Measurements from ENCODE around the gene MSH5. TPM values are rescaled to one million over a fixed set of nuclear protein-coding genes. Genes with fewer than 3 reads are reported as not detected.

Gene MSH5
- total RNA-seq, 2 donors from 2014 or later, result 78.9 to 82.6 TPM

GRCh38 chr6:31732029-31732428 is 7.8 kb upstream of the MSH5 start:
- H3K9me3 Mint-ChIP-seq, result no peaks in the 10 kb centered on the region
- no peaks in the 10 kb centered on the region for H3K27me3 Mint-ChIP-seq
- H3K36me3 Mint-ChIP-seq (ENCODE audit: low read depth), result peaks cover 88% of the 10 kb centered on the region
- ATAC-seq (replicated peaks), result no peak
- peak overlapping the region; percentile 77 for H3K4me3 Mint-ChIP-seq
- H3K4me1 Mint-ChIP-seq, result peaks cover 19% of the 10 kb centered on the region
- H3K27ac Mint-ChIP-seq, result no peak overlapping the region

GRCh38 chr6:31733734-31734133 is 6.1 kb upstream of the MSH5 start:
- Mint-ChIP-seq H3K4me3 (peak overlapping the region; percentile 98), H3K36me3 (ENCODE audit: low read depth) (peaks cover 81% of the 10 kb centered on the region), H3K4me1 (peaks cover 33% of the 10 kb centered on the region), H3K27ac (peak overlapping the region; percentile 68), H3K27me3 (no peaks in the 10 kb centered on the region), H3K9me3 (no peaks in the 10 kb centered on the region)
- ATAC-seq (replicated peaks), result no peak

- Mint-ChIP-seq H3K4me1 (peaks cover 36% of the 10 kb centered on the region), H3K36me3 (ENCODE audit: low read depth) (peaks cover 75% of the 10 kb centered on the region), H3K27me3 (no peaks in the 10 kb centered on the region), H3K4me3 (peak overlapping the region; percentile 98), H3K27ac (peak overlapping the region; percentile 94), H3K9me3 (no peaks in the 10 kb centered on the region)
- no peak for ATAC-seq (replicated peaks)
Measured at GRCh38 chr6:31734247-31734820, 5.5 kb upstream of the MSH5 start.

DNA sequence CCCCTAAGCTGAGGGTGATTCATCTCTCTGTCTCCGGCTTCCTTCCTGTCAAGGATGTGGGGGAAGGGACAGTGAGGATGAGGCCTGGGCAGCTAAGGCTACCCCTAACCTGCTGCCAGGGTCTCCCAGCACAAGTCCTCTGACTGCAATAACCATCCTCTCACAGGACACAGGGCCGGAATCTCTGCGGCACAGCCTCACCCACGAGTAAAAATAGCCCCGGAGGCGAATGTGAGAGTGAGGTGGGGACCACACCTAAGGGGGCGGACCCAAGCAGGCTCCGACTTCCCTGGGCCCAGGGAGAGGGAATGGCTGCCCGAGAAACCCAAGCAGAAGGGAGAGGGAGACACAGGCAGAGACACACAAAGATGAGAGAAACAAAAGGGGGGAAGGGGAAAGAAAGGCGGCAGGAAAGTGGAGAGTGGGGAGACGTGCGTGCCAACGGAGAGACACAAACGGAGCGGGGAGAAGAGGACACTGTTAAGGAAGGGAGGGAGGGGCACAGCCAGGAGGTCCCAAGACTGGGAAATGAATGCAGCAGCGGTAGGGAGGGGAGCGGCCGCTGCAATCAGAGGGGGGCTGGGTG is 4.9 kb upstream of the MSH5 start:
- peak; percentile 53 for ATAC-seq (replicated peaks)
- Mint-ChIP-seq H3K4me1 (peaks cover 40% of the 10 kb centered on the region), H3K4me3 (peak overlapping the region; percentile 98), H3K36me3 (ENCODE audit: low read depth) (peaks cover 74% of the 10 kb centered on the region), H3K27me3 (no peaks in the 10 kb centered on the region), H3K27ac (peak overlapping the region; percentile 94), H3K9me3 (no peaks in the 10 kb centered on the region)

- Mint-ChIP-seq H3K4me3 (peak within 1 kb of the TSS; percentile 98), H3K9me3 (no peaks in the 10 kb centered on the region), H3K4me1 (peaks cover 39% of the 10 kb centered on the region), H3K36me3 (ENCODE audit: low read depth) (peaks cover 74% of the 10 kb centered on the region), H3K27ac (peak within 1 kb of the TSS; percentile 94), H3K27me3 (no peaks in the 10 kb centered on the region)
- peak; percentile 59 for ATAC-seq (replicated peaks)
Measured at GRCh38 chr6:31736021-31736767, 3.6 kb upstream of the MSH5 start, which contains the start of gene CLIC1. Gene CLIC1, minus strand, starts transcription at chr6:31736530. Its CDS starts 230 bp downstream, at chr6:31736300.

- peaks cover 74% of the 10 kb centered on the region for H3K36me3 Mint-ChIP-seq (ENCODE audit: low read depth)
- H3K9me3 Mint-ChIP-seq, result no peaks in the 10 kb centered on the region
- no peaks in the 10 kb centered on the region for H3K27me3 Mint-ChIP-seq
- ATAC-seq (replicated peaks), result no peak
- peak overlapping the region; percentile 98 for H3K4me3 Mint-ChIP-seq
- H3K27ac Mint-ChIP-seq, result peak overlapping the region; percentile 94
- H3K4me1 Mint-ChIP-seq, result peaks cover 40% of the 10 kb centered on the region
Measured at GRCh38 chr6:31736768-31737314, 3.0 kb upstream of the MSH5 start.

DNA sequence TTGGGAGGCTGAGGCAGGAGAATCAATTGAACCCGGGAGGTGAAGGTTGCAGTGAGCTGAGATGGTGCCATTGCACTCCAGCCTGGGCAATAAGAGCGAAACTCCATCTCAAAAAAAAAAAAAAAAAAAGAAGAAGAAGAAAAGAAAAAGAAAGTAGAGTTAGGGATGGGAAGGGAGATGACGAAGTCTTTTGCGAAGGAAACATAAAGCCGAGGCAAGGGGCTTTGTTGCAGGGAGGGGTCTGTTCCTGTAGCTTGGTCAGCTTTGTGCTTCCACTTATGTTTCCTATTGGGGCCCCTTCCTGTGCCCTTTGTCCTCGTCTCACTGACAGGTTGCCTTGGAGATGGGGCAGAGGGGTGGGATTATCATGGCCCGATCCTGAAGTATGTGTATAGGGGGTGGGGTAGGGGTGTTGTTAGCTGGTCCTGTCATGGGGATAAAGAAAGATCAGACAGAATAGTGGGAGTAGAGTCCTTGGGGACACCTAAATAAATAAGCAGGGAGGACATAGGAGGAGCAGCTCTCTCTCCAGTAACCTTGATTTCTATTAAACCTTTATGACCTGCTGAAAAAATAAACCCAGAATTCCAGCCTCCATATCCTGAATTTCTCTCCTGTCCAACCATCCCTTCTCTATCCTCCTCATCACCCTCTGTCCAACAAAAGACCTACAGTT is 2.4 kb upstream of the MSH5 start:
- Mint-ChIP-seq H3K27ac (peak overlapping the region; percentile 94), H3K9me3 (no peaks in the 10 kb centered on the region), H3K27me3 (no peaks in the 10 kb centered on the region), H3K36me3 (ENCODE audit: low read depth) (peaks cover 74% of the 10 kb centered on the region), H3K4me1 (peaks cover 40% of the 10 kb centered on the region), H3K4me3 (peak overlapping the region; percentile 98)
- ATAC-seq (replicated peaks), result no peak

DNA sequence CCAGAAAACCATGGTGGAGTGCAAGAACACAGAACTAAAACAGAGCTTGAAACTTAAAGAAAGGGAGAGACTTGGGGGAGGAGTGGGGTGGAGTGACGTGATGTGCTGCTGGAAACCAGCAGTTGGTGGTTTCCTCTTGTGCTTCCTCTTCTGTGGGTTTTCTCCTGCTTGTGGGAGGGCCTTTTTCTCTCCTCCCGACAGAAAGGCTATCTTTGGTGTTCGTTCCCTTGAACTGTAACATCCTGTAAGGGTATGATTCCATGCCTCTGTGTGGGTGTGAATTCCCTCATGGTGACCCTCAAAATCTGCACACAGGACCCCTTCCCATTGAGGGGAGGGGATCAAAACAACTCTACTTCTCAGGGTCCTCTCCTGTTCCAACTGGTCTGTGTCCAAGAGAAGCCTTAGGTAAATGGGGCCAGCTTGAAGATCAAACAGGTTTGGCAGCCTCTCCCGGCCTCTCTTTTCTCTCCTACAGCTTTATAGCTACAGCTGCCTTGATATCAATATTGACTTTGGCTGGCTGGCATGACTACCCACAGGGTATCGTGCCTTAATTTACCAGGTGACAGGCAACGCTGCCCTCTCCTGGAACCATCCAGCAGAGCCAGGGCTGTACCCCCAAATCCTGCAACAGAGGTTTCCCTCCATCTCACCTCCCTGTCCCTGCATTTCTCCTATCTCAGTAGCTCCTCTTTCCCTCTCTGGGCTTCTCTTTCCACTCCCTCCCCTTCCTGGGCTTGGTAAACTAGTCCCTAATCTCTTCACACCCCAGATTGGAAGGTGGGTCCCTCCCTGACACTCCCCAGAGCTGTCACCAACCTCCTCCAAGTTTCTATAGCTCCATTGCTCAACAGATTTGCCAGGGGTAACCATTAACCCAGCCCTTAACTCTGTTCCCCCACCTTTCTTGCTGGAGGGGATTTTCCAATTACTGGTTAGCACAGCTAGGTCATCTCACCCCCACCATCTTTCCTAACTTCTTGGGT is 1.5 kb upstream of the MSH5 start:
- Mint-ChIP-seq H3K4me3 (peak overlapping the region; percentile 98), H3K27ac (peak overlapping the region; percentile 94), H3K27me3 (no peaks in the 10 kb centered on the region), H3K36me3 (ENCODE audit: low read depth) (peaks cover 71% of the 10 kb centered on the region), H3K4me1 (peaks cover 39% of the 10 kb centered on the region), H3K9me3 (no peaks in the 10 kb centered on the region)
- ATAC-seq (replicated peaks), result peak; percentile 37

GRCh38 chr6:31740397-31741223 is 805 bp downstream of the MSH5 start:
- no peaks in the 10 kb centered on the region for H3K9me3 Mint-ChIP-seq
- no peaks in the 10 kb centered on the region for H3K27me3 Mint-ChIP-seq
- no peak for ATAC-seq (replicated peaks)
- H3K27ac Mint-ChIP-seq, result peak overlapping the region; percentile 94
- H3K36me3 Mint-ChIP-seq (ENCODE audit: low read depth), result peaks cover 66% of the 10 kb centered on the region
- H3K4me3 Mint-ChIP-seq, result peak overlapping the region; percentile 98
- peaks cover 39% of the 10 kb centered on the region for H3K4me1 Mint-ChIP-seq

DNA sequence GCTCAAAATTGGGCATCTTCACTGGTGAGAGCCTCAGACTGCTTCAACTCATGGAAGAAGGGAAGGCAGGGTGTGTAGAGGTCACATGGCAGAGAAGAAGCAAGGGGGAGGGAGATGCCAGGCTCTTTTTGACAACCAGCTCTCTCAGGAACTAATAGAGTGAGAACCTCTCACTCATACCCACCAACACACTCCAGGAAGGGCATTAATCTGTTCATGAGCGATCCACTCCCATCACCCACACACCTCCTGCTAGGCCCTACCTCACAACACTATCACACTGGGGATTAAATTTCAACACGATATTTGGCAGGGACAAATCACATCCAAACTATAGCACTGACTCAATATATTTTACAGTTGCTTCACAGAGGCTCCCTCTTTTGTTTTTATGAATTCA is 2.0 kb downstream of the MSH5 start:
- Mint-ChIP-seq H3K27ac (peak overlapping the region; percentile 17), H3K4me1 (peaks cover 39% of the 10 kb centered on the region), H3K27me3 (no peaks in the 10 kb centered on the region), H3K9me3 (no peaks in the 10 kb centered on the region), H3K36me3 (ENCODE audit: low read depth) (peaks cover 59% of the 10 kb centered on the region), H3K4me3 (peak overlapping the region; percentile 98)
- ATAC-seq (replicated peaks), result no peak

- H3K9me3 Mint-ChIP-seq, result no peaks in the 10 kb centered on the region
- peaks cover 33% of the 10 kb centered on the region for H3K4me1 Mint-ChIP-seq
- peaks cover 66% of the 10 kb centered on the region for H3K36me3 Mint-ChIP-seq (ENCODE audit: low read depth)
- ATAC-seq (replicated peaks), result no peak
- peak overlapping the region; percentile 10 for H3K27ac Mint-ChIP-seq
- no peaks in the 10 kb centered on the region for H3K27me3 Mint-ChIP-seq
- no peak overlapping the region for H3K4me3 Mint-ChIP-seq
Measured at GRCh38 chr6:31742894-31743293, 3.1 kb downstream of the MSH5 start.

- H3K36me3 Mint-ChIP-seq (ENCODE audit: low read depth), result peaks cover 68% of the 10 kb centered on the region
Measured at GRCh38 chr6:31744422-31744821, 4.6 kb downstream of the MSH5 start.

More at GRCh38 chr6:31744422-31744821, 4.6 kb downstream of the MSH5 start:
- Mint-ChIP-seq H3K4me1 (peaks cover 18% of the 10 kb centered on the region), H3K27me3 (no peaks in the 10 kb centered on the region), H3K4me3 (no peak overlapping the region), H3K9me3 (no peaks in the 10 kb centered on the region), H3K27ac (no peak overlapping the region)
- no peak for ATAC-seq (replicated peaks)
